ENCODE results near the gene MTMR3.

GRCh38 chr22:30008401-30008800, 125.4 kb downstream of the MTMR3 start:
- no peak for TF ChIP-seq EZH2 (IDR thresholded peaks at IDR 0.05; ENCODE audit: insufficient read depth, poor library complexity, severe bottlenecking)
- TF ChIP-seq EZH2phosphoT487 (IDR thresholded peaks at IDR 0.05; ENCODE audit: insufficient read depth, low read depth) = no peak

Measured in GM23248 (cell line).